Panc1 (cell line): ENCODE data around the gene SGIP1.

Experiments
- CTCF ChIP-seq: fragments of 450-650 bp; IDR thresholded peaks from 2 replicates; pipeline ENCODE4 v1.5.1; 2017; ENCODE audit warnings: mild to moderate bottlenecking
- POLR2AphosphoS5 ChIP-seq: IDR thresholded peaks from 2 replicates; pipeline ENCODE4 v1.6.1; 2012; ENCODE audit warnings: mild to moderate bottlenecking, low read depth, low read length, moderate library complexity
- TF ChIP-seq, protein P1 (sequence below), 2 experiments: IDR thresholded peaks; 2 replicates each; pipeline ENCODE4 v1.6.1; 2011 to 2012; ENCODE audit warnings: low read depth in 2 of 2, control low read depth in 1 of 2, low read length in 1 of 2, mild to moderate bottlenecking in 1 of 2, moderate library complexity in 1 of 2; ENCODE audit not compliant: insufficient read depth in 1 of 2

- TF ChIP-seq CTCF (no peak), POLR2AphosphoS5 (no peak)
- TF ChIP-seq, protein P1, sequence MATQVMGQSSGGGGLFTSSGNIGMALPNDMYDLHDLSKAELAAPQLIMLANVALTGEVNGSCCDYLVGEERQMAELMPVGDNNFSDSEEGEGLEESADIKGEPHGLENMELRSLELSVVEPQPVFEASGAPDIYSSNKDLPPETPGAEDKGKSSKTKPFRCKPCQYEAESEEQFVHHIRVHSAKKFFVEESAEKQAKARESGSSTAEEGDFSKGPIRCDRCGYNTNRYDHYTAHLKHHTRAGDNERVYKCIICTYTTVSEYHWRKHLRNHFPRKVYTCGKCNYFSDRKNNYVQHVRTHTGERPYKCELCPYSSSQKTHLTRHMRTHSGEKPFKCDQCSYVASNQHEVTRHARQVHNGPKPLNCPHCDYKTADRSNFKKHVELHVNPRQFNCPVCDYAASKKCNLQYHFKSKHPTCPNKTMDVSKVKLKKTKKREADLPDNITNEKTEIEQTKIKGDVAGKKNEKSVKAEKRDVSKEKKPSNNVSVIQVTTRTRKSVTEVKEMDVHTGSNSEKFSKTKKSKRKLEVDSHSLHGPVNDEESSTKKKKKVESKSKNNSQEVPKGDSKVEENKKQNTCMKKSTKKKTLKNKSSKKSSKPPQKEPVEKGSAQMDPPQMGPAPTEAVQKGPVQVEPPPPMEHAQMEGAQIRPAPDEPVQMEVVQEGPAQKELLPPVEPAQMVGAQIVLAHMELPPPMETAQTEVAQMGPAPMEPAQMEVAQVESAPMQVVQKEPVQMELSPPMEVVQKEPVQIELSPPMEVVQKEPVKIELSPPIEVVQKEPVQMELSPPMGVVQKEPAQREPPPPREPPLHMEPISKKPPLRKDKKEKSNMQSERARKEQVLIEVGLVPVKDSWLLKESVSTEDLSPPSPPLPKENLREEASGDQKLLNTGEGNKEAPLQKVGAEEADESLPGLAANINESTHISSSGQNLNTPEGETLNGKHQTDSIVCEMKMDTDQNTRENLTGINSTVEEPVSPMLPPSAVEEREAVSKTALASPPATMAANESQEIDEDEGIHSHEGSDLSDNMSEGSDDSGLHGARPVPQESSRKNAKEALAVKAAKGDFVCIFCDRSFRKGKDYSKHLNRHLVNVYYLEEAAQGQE (IDR thresholded peaks at IDR 0.05; ENCODE audit: insufficient read depth in 1 of 2, low read depth in 2 of 2, low read length in 1 of 2) = no peak
Measured at GRCh38 chr1:66751160-66751559, 217.2 kb downstream of the SGIP1 start.
